ENCODE measurements around the gene PCSK6. TPM values are rescaled to one million over a fixed set of nuclear protein-coding genes. Genes with fewer than 3 reads are reported as not detected.

PCSK6 gene
- total and polyA plus RNA-seq, 9 donors: 3.8 to 26.0 (median 13.0) TPM

DNA sequence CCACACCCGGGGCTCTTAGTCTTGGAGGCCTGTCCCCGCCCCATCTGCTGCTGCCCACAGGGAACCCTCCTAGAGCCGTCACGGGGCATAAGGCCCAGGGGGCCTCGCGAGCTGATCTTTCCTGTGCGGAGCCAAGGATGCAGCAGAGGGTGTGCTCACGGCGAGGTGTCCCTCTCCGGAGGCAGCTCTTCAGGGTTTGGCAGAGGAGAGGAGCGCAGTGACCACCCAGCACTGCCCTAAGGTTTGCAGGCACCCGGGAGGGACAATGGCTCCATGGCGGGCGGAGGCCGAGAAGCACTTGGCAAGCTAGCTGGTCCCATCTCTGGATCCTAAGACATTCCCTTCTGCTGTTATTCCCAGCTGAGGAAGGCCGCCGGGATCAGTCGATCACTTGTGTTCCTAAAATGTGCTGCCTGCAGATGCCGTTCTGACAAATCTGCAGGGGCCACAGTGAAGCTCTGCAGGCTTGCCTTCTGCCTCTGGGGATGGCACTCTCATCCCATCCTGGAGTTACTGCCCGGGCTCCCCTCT is 47.4 kb upstream of the PCSK6 start:
- TF ChIP-seq, protein P1, sequence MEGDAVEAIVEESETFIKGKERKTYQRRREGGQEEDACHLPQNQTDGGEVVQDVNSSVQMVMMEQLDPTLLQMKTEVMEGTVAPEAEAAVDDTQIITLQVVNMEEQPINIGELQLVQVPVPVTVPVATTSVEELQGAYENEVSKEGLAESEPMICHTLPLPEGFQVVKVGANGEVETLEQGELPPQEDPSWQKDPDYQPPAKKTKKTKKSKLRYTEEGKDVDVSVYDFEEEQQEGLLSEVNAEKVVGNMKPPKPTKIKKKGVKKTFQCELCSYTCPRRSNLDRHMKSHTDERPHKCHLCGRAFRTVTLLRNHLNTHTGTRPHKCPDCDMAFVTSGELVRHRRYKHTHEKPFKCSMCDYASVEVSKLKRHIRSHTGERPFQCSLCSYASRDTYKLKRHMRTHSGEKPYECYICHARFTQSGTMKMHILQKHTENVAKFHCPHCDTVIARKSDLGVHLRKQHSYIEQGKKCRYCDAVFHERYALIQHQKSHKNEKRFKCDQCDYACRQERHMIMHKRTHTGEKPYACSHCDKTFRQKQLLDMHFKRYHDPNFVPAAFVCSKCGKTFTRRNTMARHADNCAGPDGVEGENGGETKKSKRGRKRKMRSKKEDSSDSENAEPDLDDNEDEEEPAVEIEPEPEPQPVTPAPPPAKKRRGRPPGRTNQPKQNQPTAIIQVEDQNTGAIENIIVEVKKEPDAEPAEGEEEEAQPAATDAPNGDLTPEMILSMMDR (IDR thresholded peaks at IDR 0.05): no peak
- TF ChIP-seq EP300 (IDR thresholded peaks at IDR 0.05) (no peak), POLR2A (IDR thresholded peaks at IDR 0.05) (no peak)
- Histone ChIP-seq H3K27me3 (no peaks in the 10 kb centered on the region), H3K9me3 (no peaks in the 10 kb centered on the region), H3K4me3 (no peak overlapping the region), H3K4me1 (ENCODE audit: insufficient read depth) (no peaks in the 10 kb centered on the region), H3K36me3 (no peaks in the 10 kb centered on the region), H3K27ac (no peak overlapping the region)
- DNase-seq: no peak
- intact Hi-C loops (cut with DNase I): no loop called here
- 88 to 93% (median 92%) methylated on average over 20 of the region's 20 CpGs for WGBS, 3 donors

- intact Hi-C loops (cut with DNase I): no loop called here
- Histone ChIP-seq H3K9me3 (no peaks in the 10 kb centered on the region), H3K4me1 (ENCODE audit: insufficient read depth) (no peaks in the 10 kb centered on the region), H3K27me3 (no peaks in the 10 kb centered on the region), H3K36me3 (no peaks in the 10 kb centered on the region), H3K4me3 (no peak overlapping the region), H3K27ac (no peak overlapping the region)
- TF ChIP-seq POLR2A (IDR thresholded peaks at IDR 0.05) (no peak), EP300 (IDR thresholded peaks at IDR 0.05) (no peak)
- TF ChIP-seq, protein P1 (IDR thresholded peaks at IDR 0.05): no peak
- WGBS, 3 donors: 65 to 76% (median 72%) methylated on average over 24 of the region's 24 CpGs
- no peak for DNase-seq
These were observed 46.8 kb upstream of the PCSK6 start for GRCh38 chr15:101536166-101536874.

DNA sequence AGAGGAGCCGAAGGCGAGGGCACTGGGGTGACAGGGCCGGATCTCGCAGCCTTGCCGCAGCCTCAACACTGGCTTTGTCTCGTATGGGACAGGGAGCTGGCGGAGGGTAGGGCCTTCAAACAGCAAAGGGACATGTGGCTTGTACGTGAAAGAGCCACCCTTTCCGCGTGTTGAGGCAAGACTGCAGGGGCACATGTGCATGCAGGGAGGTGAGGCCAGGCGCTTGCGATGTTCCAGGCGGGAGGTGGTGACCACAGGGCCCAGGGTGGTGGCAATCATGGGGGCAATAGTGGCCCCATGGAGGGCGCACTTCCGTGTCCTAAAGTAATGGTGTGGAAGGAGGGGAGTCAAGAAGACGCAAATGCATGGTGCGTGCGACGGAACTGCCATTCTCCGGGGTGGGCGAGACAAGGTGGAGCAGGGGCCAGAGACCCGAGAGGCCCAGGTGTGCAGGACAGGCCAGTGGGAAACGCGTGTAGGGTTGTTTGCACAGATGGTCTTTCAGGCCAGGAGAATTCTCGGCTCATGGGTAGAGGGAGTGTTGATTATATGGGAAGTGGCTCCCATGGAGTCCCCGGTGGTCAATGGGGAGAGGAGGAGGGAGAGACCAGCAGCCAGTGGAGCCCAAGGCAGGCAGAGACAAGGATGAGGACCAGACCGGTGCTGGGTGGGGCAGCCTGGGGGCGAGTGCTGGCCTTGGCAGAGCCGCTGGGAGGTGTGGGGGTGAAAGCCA is 45.8 kb upstream of the PCSK6 start:
- Histone ChIP-seq H3K27ac (no peak overlapping the region), H3K4me3 (no peak overlapping the region), H3K4me1 (ENCODE audit: insufficient read depth) (no peaks in the 10 kb centered on the region), H3K27me3 (no peaks in the 10 kb centered on the region), H3K9me3 (no peaks in the 10 kb centered on the region), H3K36me3 (no peaks in the 10 kb centered on the region)
- no peak for TF ChIP-seq POLR2A (IDR thresholded peaks at IDR 0.05)
- TF ChIP-seq, protein P1 (IDR thresholded peaks at IDR 0.05): no peak
- no peak for TF ChIP-seq EP300 (IDR thresholded peaks at IDR 0.05)
- WGBS, 3 donors: 80 to 83% (median 82%) methylated on average over 29 of the region's 29 CpGs
- no peak for DNase-seq
- intact Hi-C loops (cut with DNase I): no loop called here

- Histone ChIP-seq H3K27ac (no peak overlapping the region), H3K4me3 (no peak overlapping the region), H3K36me3 (no peaks in the 10 kb centered on the region), H3K9me3 (no peaks in the 10 kb centered on the region), H3K27me3 (no peaks in the 10 kb centered on the region), H3K4me1 (ENCODE audit: insufficient read depth) (no peaks in the 10 kb centered on the region)
- DNase-seq: no peak
- 92 to 95% (median 93%) methylated on average over 21 of the region's 21 CpGs for WGBS, 3 donors
- TF ChIP-seq POLR2A (IDR thresholded peaks at IDR 0.05) (no peak), EP300 (IDR thresholded peaks at IDR 0.05) (no peak)
- TF ChIP-seq, protein P1 (IDR thresholded peaks at IDR 0.05): no peak
- intact Hi-C loops (cut with DNase I): no loop called here
These were observed 45.0 kb upstream of the PCSK6 start for GRCh38 chr15:101534376-101534970.
